Naive thymus-derived CD4-positive, alpha-beta T cell (primary cell): ENCODE measurements around the gene UNCX. TPM values are rescaled to one million over a fixed set of nuclear protein-coding genes. Genes with fewer than 3 reads are reported as not detected.

Source experiments
- ATAC-seq: fragments of 150-1000 bp; cut with Tn5 transposase; 2 replicates; pipeline ENCODE4 v1.10.0; 2021; ENCODE audit warnings: mild to moderate bottlenecking, moderate library complexity
- CTCF ChIA-PET: fragments of 350-600 bp; sonication (Branson Sonifier 250); formaldehyde crosslinking; loops from one replicate; lab custom pipeline; 2021; ENCODE audit warnings: antibody characterized with exemption; lab: Charles Lee
- POLR2A ChIA-PET: fragments of 350-600 bp; sonication (Branson Sonifier 250); formaldehyde crosslinking; loops from one replicate; lab custom pipeline; 2021; ENCODE audit warnings: antibody characterized with exemption, inconsistent platforms; lab: Charles Lee
- DNase-seq, 9 donors: peaks; one replicate each; pipeline versions ENCODE4 v3.0.0 to v3.0.0-alpha.2; 2020 to 2022; ENCODE audit warnings: mixed read lengths in 1 of 9
- H3K27ac ChIP-seq: one replicate; pipeline ENCODE4 v1.7.0; 2013; ENCODE audit warnings: mild to moderate bottlenecking, low read depth, low read length, moderate library complexity
- H3K27me3 ChIP-seq, 2 donors: one replicate each; pipeline ENCODE4 v1.7.0; 2013; ENCODE audit warnings: low read length in 2 of 2, mild to moderate bottlenecking in 2 of 2, moderate library complexity in 2 of 2; ENCODE audit not compliant: control insufficient read depth in 2 of 2, insufficient read depth in 2 of 2
- H3K36me3 ChIP-seq, 3 experiments: 1 replicate in 2 of 3; 2 replicates in 1 of 3; pipeline ENCODE4 v1.7.0; 2013; ENCODE audit warnings: low read length in 3 of 3, mild to moderate bottlenecking in 3 of 3, moderate library complexity in 1 of 3; ENCODE audit not compliant: insufficient read depth in 3 of 3, control insufficient read depth in 2 of 3
- H3K4me1 ChIP-seq, 2 donors: one replicate each; pipeline ENCODE4 v1.7.0; 2013; ENCODE audit warnings: low read length in 2 of 2, mild to moderate bottlenecking in 2 of 2, moderate library complexity in 1 of 2; ENCODE audit not compliant: control insufficient read depth in 2 of 2, insufficient read depth in 2 of 2
- H3K4me3 ChIP-seq: 2 replicates; pipeline ENCODE4 v1.7.0; 2013; ENCODE audit warnings: mild to moderate bottlenecking, low read length
- H3K9me3 ChIP-seq, 3 experiments: 1 replicate in 2 of 3; 2 replicates in 1 of 3; pipeline ENCODE4 v1.7.0; 2013; ENCODE audit warnings: low read length in 3 of 3; ENCODE audit not compliant: control insufficient read depth in 2 of 3
- H3K27ac Mint-ChIP-seq, 9 donors: one replicate each; pipeline ENCODE4 v1.8.0; 2020 to 2022; ENCODE audit warnings: mixed read lengths in 9 of 9, mild to moderate bottlenecking in 8 of 9, moderate library complexity in 5 of 9, inconsistent platforms in 2 of 9
- H3K27me3 Mint-ChIP-seq, 5 donors: one replicate each; pipeline ENCODE4 v1.8.0; 2021 to 2022; ENCODE audit warnings: mixed read lengths in 5 of 5, mild to moderate bottlenecking in 1 of 5
- H3K36me3 Mint-ChIP-seq, 5 donors: one replicate each; pipeline ENCODE4 v1.8.0; 2020 to 2022; ENCODE audit warnings: mixed read lengths in 5 of 5, mild to moderate bottlenecking in 3 of 5, inconsistent platforms in 1 of 5
- H3K4me1 Mint-ChIP-seq, 7 donors: one replicate each; pipeline ENCODE4 v1.8.0; 2020 to 2022; ENCODE audit warnings: mixed read lengths in 7 of 7, mild to moderate bottlenecking in 3 of 7, inconsistent platforms in 1 of 7
- H3K4me3 Mint-ChIP-seq, 10 donors: one replicate each; pipeline ENCODE4 v1.8.0; 2020 to 2022; ENCODE audit warnings: mild to moderate bottlenecking in 10 of 10, mixed read lengths in 10 of 10, moderate library complexity in 6 of 10, inconsistent platforms in 2 of 10
- H3K9me3 Mint-ChIP-seq, 11 donors: one replicate each; pipeline ENCODE4 v1.8.0; 2020 to 2022; ENCODE audit warnings: mixed read lengths in 11 of 11, mild to moderate bottlenecking in 4 of 11, inconsistent platforms in 1 of 11, moderate library complexity in 1 of 11
- intact Hi-C, 2 donors: fragments of 100-400 bp; cut with micrococcal nuclease; formaldehyde crosslinking; loops; one replicate each; pipeline ENCODE4 v1.15.1; 2023
- polyA plus RNA-seq, 2 donors: library from polyadenylated mRNA; unstranded; fragments of 300-500 nt; fragmentation: Illumina TruSeq; gene quantifications; one replicate each; pipeline ENCODE4 v1.2.3, GENCODE V29; 2021
- total RNA-seq, 6 experiments: library from RNA in 5 of 6; stranded (reverse) in 5 of 6; gene quantifications; 1 replicate in 5 of 6; 2 replicates in 1 of 6; pipeline ENCODE4 v1.2.3 and lab custom pipeline; 2021 to 2026

UNCX gene
- total and polyA plus RNA-seq, 7 experiments from 2014 or later: not detected

DNA sequence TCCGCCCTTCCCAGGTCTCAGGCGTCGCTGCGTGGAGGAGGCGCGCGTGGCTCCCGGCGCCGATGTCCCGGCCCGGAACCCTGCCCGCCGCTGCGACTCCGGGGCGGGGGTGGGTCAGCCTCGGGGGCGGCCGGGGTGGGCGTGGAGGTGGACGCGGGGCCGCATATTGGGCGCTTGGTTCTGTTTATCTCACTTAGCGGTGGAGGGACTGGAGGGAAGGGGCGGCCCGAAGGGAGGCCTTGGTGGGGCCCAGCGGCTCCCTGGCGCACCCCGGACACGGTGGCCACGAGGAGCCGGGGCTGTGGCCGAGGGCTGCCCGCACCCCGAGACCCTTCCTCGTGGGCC lies 8.6 kb downstream of the UNCX start:
- H3K36me3 ChIP-seq: no peaks in the 10 kb centered on the region
- H3K27ac ChIP-seq: no peak overlapping the region
- ChIA-PET POLR2A (no interaction called here), CTCF (no interaction called here)
- Mint-ChIP-seq H3K36me3 (no peaks in the 10 kb centered on the region), H3K4me1 (peaks cover 4 to 47% (median 24%) of the 10 kb centered on the region in 7 donors), H3K27ac (no peak overlapping the region), H3K9me3 (peaks cover 0 to 3% (median 0%) of the 10 kb centered on the region in 11 donors), H3K4me3 (peak overlapping the region in 1 of 10 donors; percentile 54), H3K27me3 (peaks cover 59 to 75% (median 71%) of the 10 kb centered on the region in 5 donors)
- H3K9me3 ChIP-seq: peaks cover 0 to 4% (median 0%) of the 10 kb centered on the region in 3 experiments
- H3K4me1 ChIP-seq: no peaks in the 10 kb centered on the region
- intact Hi-C loops: no loop called here
- H3K4me3 ChIP-seq: no peak overlapping the region
- H3K27me3 ChIP-seq: peaks cover 10 to 36% of the 10 kb centered on the region in 2 donors
- DNase-seq: no peak
- ATAC-seq: no peak

- peaks cover 0 to 4% (median 0%) of the 10 kb centered on the region in 3 experiments for H3K9me3 ChIP-seq
- intact Hi-C loops: no loop called here
- no peak for ATAC-seq
- H3K4me3 ChIP-seq: no peak overlapping the region
- peaks cover 10 to 36% of the 10 kb centered on the region in 2 donors for H3K27me3 ChIP-seq
- no peak for DNase-seq
- no peak overlapping the region for H3K27ac ChIP-seq
- ChIA-PET POLR2A (no interaction called here), CTCF (no interaction called here)
- peaks cover 4 to 52% (median 29%) of the 10 kb centered on the region in 7 donors for H3K4me1 Mint-ChIP-seq
- no peaks in the 10 kb centered on the region for H3K36me3 Mint-ChIP-seq
- H3K27ac Mint-ChIP-seq: no peak overlapping the region
- H3K27me3 Mint-ChIP-seq: peaks cover 64 to 80% (median 76%) of the 10 kb centered on the region in 5 donors
- H3K36me3 ChIP-seq: no peaks in the 10 kb centered on the region
- H3K4me1 ChIP-seq: no peaks in the 10 kb centered on the region
- H3K9me3 Mint-ChIP-seq: peaks cover 0 to 3% (median 0%) of the 10 kb centered on the region in 11 donors
- peak overlapping the region in 3 of 10 donors; percentile 23 to 50 (median 25) for H3K4me3 Mint-ChIP-seq
Measured at GRCh38 chr7:1241603-1242255, 9.1 kb downstream of the UNCX start.

DNA sequence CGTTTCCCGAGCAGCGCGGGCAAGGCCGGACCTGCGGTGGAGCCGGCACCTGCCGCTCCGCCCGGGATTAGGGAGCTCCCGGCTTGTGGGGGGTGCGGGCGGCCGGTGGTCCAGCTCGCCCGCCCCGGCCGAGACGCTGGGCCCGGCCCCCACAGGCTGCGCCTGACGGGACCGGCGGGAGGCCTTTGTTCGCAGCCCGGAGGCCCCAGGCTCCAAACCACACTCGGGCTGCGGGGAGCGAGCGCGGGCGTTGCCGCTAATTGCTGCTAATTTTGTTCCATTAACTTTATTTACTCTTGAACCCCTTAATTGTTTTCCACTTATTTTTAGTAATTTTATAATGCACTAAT lies 9.6 kb downstream of the UNCX start:
- Histone ChIP-seq H3K4me3 (no peak overlapping the region), H3K27me3 (peaks cover 10 to 36% of the 10 kb centered on the region in 2 donors), H3K27ac (no peak overlapping the region), H3K9me3 (peaks cover 0 to 4% (median 0%) of the 10 kb centered on the region in 3 experiments), H3K4me1 (no peaks in the 10 kb centered on the region), H3K36me3 (no peaks in the 10 kb centered on the region)
- POLR2A ChIA-PET: no interaction called here
- Mint-ChIP-seq H3K4me3 (peak overlapping the region in 1 of 10 donors; percentile 50), H3K4me1 (peaks cover 4 to 52% (median 28%) of the 10 kb centered on the region in 7 donors), H3K27me3 (peaks cover 60 to 78% (median 73%) of the 10 kb centered on the region in 5 donors), H3K36me3 (no peaks in the 10 kb centered on the region), H3K9me3 (peaks cover 0 to 3% (median 0%) of the 10 kb centered on the region in 11 donors), H3K27ac (no peak overlapping the region)
- ATAC-seq (no peak), DNase-seq (no peak)
- intact Hi-C loops: no loop called here
- CTCF ChIA-PET: no interaction called here

DNA sequence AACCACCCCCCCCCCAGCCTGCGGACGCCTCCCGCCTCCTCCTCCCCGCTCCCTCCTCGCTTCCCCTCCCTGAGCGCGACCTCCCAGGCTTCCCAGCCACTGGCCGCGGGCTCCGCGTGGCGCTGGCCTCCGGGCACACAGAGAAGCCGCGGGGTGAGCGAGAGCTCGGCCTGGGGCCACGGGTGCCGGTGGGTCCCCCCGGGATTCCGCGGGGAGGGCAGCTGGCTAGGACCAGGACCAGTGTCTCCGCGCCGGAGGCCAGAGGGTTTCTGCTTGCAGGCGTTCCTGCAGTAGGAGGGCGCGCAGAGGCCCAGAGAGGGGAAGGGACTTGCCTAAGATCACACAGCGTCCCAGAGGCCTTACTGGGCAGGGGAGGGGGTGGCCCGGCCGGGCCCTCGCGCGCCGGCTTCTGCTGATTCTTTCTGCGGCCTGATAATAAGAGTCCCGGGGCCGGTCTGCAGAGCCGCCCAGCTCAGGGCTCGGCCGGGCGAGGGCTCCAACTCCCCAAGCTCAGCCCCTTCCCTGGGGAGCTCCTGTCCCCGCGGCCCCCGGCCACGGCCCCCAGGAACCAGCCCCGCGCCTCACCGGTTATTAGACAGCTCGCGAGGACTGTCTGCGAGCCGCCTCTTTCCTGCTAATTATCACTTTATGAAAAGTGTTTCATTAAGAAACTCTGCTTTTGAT lies 10.1 kb downstream of the UNCX start:
- Mint-ChIP-seq H3K9me3 (peaks cover 0 to 1% (median 0%) of the 10 kb centered on the region in 11 donors), H3K27ac (peak overlapping the region in 1 of 9 donors; percentile 46), H3K27me3 (peaks cover 60 to 74% (median 70%) of the 10 kb centered on the region in 5 donors), H3K36me3 (no peaks in the 10 kb centered on the region), H3K4me1 (peaks cover 2 to 46% (median 27%) of the 10 kb centered on the region in 7 donors), H3K4me3 (peak overlapping the region in 3 of 10 donors; percentile 5 to 35 (median 24))
- peaks cover 7 to 38% of the 10 kb centered on the region in 2 donors for H3K27me3 ChIP-seq
- ChIA-PET POLR2A (no interaction called here), CTCF (no interaction called here)
- no peaks in the 10 kb centered on the region for H3K36me3 ChIP-seq
- no peak overlapping the region for H3K4me3 ChIP-seq
- H3K9me3 ChIP-seq: peaks cover 0 to 4% (median 0%) of the 10 kb centered on the region in 3 experiments
- ATAC-seq (no peak), DNase-seq (no peak)
- intact Hi-C loops: no loop called here
- H3K4me1 ChIP-seq: peaks cover 0 to 2% of the 10 kb centered on the region in 2 donors
- H3K27ac ChIP-seq: no peak overlapping the region

- ChIA-PET CTCF (no interaction called here), POLR2A (no interaction called here)
- H3K27ac Mint-ChIP-seq: peak overlapping the region in 1 of 9 donors; percentile 46
- Histone ChIP-seq H3K4me1 (peaks cover 3 to 9% of the 10 kb centered on the region in 2 donors), H3K9me3 (peaks cover 0 to 4% (median 0%) of the 10 kb centered on the region in 3 experiments), H3K36me3 (no peaks in the 10 kb centered on the region), H3K4me3 (no peak overlapping the region), H3K27ac (no peak overlapping the region), H3K27me3 (peaks cover 9 to 45% of the 10 kb centered on the region in 2 donors)
- intact Hi-C loops: no loop called here
- H3K9me3 Mint-ChIP-seq: peaks cover 0 to 1% (median 0%) of the 10 kb centered on the region in 11 donors
- H3K36me3 Mint-ChIP-seq: no peaks in the 10 kb centered on the region
- H3K4me1 Mint-ChIP-seq: peaks cover 0 to 50% (median 30%) of the 10 kb centered on the region in 7 donors
- ATAC-seq: no peak
- peaks cover 65 to 76% (median 70%) of the 10 kb centered on the region in 5 donors for H3K27me3 Mint-ChIP-seq
- peak overlapping the region in 3 of 10 donors; percentile 5 to 35 (median 24) for H3K4me3 Mint-ChIP-seq
- DNase-seq: no peak
Measured at GRCh38 chr7:1243290-1243963, 10.8 kb downstream of the UNCX start.

GRCh38 chr7:1243964-1244416 lies 11.3 kb downstream of the UNCX start:
- H3K4me1 Mint-ChIP-seq: peaks cover 0 to 52% (median 30%) of the 10 kb centered on the region in 7 donors
- ChIA-PET POLR2A (no interaction called here), CTCF (no interaction called here)
- peaks cover 0 to 4% (median 0%) of the 10 kb centered on the region in 3 experiments for H3K9me3 ChIP-seq
- H3K27ac ChIP-seq: no peak overlapping the region
- peak overlapping the region in 1 of 9 donors; percentile 46 for H3K27ac Mint-ChIP-seq
- peaks cover 3 to 9% of the 10 kb centered on the region in 2 donors for H3K4me1 ChIP-seq
- H3K36me3 Mint-ChIP-seq: no peaks in the 10 kb centered on the region
- peaks cover 10 to 45% of the 10 kb centered on the region in 2 donors for H3K27me3 ChIP-seq
- ATAC-seq (no peak), DNase-seq (no peak)
- H3K9me3 Mint-ChIP-seq: peaks cover 0 to 1% (median 0%) of the 10 kb centered on the region in 11 donors
- H3K36me3 ChIP-seq: no peaks in the 10 kb centered on the region
- H3K4me3 Mint-ChIP-seq: peak overlapping the region in 1 of 10 donors; percentile 11
- intact Hi-C loops: loop anchor here in 1 of 2 donors (2.0 kb wide), 1 partner anchor 15 kb away; no protein-coding TSS in a partner anchor
- peaks cover 65 to 77% (median 71%) of the 10 kb centered on the region in 5 donors for H3K27me3 Mint-ChIP-seq
- H3K4me3 ChIP-seq: no peak overlapping the region
